GM06990 (cell line): ENCODE measurements around the gene LY9.
"Not testable (repeated sequence)": the region's sequence is repeated elsewhere in the genome, so short reads cannot be mapped to it uniquely, and the experiment has no call there.

Source experiments
- DNase-seq: peaks from one replicate; pipeline ENCODE4 v3.0.0-alpha.2; 2011; ENCODE audit not compliant: insufficient read length; ENCODE audit errors: extremely low read depth
- H3K27me3 ChIP-seq: replicated peaks from 2 replicates; pipeline ENCODE4 v1.6.0; 2011; ENCODE audit warnings: low read length; ENCODE audit not compliant: control insufficient read depth, insufficient read depth
- H3K36me3 ChIP-seq: 2 replicates; pipeline ENCODE4 v1.5.1; 2011; ENCODE audit warnings: low read length; ENCODE audit not compliant: control insufficient read depth, insufficient read depth
- H3K4me3 ChIP-seq: replicated peaks from 2 replicates; pipeline ENCODE4 v1.5.1; 2011; ENCODE audit warnings: low read depth, mild to moderate bottlenecking, control low read depth, low read length
- TF ChIP-seq, protein P1 (sequence below): IDR thresholded peaks from 2 replicates; pipeline ENCODE4 v1.5.1; 2011; ENCODE audit warnings: low read length, control low read depth, mild to moderate bottlenecking, inconsistent platforms; ENCODE audit not compliant: insufficient read depth, poor library complexity, severe bottlenecking

Gene LY9

DNA sequence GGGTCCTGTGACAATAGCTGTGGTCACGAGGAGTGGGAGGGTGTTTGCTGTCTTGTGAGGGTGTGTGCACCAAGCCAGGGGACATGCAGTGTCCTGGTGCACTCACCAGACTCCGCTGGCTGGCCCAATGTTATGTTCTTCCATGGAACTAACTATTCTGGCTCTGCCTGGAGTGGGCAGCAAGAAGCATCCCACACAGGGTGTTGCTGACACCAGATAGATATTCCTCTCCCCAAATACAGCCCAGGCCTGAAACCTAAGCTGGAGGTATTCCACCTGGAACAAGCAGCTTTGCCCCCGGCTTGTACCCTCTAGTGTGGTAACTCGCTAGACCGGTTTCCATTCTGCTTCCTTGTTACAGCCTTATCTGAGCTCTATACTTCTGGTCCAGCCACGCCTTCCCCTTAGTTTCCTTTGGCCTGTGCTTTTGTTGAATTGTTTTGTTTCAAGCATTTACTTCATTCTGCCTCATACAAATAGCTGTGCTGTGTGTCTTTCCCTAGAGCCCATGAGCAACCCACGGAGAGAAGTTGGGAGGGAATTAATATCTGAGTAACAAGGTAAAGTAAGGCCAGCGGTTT is 14.7 kb upstream of the LY9 start:
- TF ChIP-seq, protein P1, sequence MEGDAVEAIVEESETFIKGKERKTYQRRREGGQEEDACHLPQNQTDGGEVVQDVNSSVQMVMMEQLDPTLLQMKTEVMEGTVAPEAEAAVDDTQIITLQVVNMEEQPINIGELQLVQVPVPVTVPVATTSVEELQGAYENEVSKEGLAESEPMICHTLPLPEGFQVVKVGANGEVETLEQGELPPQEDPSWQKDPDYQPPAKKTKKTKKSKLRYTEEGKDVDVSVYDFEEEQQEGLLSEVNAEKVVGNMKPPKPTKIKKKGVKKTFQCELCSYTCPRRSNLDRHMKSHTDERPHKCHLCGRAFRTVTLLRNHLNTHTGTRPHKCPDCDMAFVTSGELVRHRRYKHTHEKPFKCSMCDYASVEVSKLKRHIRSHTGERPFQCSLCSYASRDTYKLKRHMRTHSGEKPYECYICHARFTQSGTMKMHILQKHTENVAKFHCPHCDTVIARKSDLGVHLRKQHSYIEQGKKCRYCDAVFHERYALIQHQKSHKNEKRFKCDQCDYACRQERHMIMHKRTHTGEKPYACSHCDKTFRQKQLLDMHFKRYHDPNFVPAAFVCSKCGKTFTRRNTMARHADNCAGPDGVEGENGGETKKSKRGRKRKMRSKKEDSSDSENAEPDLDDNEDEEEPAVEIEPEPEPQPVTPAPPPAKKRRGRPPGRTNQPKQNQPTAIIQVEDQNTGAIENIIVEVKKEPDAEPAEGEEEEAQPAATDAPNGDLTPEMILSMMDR = no peak
- H3K4me3 ChIP-seq = no peak overlapping the region

DNA sequence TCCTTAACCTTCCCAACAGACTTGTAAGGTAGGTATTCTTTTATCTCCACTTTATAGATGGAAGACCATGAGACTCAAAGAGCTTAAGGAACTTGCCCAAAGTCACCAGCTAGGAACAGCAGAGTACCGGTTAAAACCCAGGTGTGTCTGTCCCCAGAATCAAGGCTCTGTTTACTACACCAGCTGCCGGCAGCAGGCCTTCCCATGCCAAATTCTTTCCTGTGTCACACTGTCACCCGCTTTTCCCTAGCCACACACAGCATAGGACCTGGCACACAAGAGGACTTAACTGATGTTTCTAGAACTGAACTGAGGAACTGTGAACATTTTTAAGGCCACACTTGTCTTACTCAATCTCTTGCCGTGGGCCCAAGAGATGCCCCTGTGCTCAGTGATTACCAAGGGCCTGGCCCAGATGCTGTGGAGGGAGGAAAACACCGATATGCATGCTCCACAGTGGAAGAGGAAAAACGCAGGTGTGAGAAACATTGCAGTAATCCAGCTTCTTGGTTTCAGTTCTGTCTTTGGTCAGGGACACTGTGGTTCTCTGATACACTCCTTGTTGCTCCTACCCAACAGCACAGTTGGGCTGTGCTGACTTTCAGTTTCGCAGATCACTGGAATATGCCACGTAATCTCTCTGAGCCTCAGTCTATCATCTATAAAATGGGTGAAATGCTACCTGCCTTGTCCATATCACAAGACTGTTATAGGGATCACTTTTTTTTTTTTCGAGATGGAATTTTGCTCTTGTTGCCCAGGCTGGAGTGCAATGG is 13.9 kb upstream of the LY9 start:
- no peaks in the 10 kb centered on the region for H3K27me3 ChIP-seq
- TF ChIP-seq, protein P1 = no peak
- no peaks in the 10 kb centered on the region for H3K36me3 ChIP-seq
- H3K4me3 ChIP-seq = no peak overlapping the region
- DNase-seq = peak; percentile 68

More for the DNA sequence above, 14.7 kb upstream of the LY9 start:
- no peak for DNase-seq
- no peaks in the 10 kb centered on the region for H3K27me3 ChIP-seq
- no peaks in the 10 kb centered on the region for H3K36me3 ChIP-seq

DNA sequence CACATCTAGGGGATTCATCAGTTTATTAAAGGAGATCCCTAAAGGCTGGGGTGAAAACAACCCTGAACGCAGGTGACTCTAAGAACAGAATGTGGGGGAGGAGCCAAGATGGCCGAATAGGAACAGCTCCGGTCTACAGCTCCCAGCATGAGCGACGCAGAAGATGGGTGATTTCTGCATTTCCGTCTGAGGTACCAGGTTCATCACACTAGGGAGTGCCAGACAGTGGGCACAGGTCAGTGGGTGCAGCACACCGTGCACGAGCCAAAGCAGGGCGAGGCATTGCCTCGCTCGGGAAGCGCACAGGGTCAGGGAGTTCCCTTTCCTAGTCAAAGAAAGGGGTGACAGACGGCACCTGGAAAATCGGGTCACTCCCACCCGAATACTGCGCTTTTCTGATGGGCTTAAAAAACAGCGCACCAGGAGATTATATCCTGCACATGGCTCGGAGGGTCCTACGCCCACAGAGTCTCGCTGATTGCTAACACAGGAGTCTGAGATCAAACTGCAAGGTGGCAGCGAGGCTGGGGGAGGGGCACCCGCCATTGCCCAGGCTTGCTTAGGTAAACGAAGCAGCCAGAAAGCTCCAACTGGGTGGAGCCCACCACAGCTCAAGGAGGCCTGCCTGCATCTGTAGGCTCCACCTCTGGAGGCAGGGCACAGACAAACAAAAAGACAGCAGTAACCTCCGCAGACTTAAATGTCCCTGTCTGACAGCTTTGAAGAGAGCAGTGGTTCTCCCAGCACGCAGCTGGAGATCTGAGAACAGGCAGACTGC is 12.8 kb upstream of the LY9 start:
- DNase-seq, H3K27me3 ChIP-seq, H3K4me3 ChIP-seq, H3K36me3 ChIP-seq: not testable (repeated sequence)

DNA sequence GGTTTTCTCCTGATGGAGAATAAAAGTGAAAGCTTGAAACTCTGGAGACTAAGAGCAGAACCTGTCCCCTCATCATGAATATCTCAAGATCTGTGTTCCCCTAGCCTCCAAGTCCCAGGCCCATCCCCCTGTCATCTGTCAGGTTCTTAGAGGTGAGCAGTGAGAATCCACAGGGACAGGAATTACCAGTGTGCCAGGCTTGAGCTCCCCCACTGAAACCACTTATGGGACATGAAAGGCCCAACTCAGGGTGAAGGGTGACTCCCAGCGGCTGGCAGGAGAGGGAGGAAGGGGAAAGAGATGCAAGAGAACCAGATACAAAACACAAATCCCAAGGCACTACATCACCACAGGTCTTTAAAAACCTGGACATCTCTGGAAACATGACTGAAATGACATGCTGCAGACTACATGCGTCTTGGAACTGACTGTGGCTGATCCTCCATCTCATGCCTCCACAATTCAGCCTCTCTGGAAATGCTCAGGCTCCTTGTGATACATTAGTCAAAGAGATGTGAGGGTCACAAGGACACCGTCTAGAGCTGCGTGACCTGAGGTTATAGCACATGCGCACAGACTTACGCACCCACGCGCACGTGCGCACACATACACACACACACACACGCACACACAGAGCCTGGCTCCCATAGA is 6.8 kb upstream of the LY9 start:
- Histone ChIP-seq H3K27me3 (no peaks in the 10 kb centered on the region), H3K4me3 (peak overlapping the region; percentile 8), H3K36me3 (no peaks in the 10 kb centered on the region)
- DNase-seq = no peak
- TF ChIP-seq, protein P1 = no peak

DNA sequence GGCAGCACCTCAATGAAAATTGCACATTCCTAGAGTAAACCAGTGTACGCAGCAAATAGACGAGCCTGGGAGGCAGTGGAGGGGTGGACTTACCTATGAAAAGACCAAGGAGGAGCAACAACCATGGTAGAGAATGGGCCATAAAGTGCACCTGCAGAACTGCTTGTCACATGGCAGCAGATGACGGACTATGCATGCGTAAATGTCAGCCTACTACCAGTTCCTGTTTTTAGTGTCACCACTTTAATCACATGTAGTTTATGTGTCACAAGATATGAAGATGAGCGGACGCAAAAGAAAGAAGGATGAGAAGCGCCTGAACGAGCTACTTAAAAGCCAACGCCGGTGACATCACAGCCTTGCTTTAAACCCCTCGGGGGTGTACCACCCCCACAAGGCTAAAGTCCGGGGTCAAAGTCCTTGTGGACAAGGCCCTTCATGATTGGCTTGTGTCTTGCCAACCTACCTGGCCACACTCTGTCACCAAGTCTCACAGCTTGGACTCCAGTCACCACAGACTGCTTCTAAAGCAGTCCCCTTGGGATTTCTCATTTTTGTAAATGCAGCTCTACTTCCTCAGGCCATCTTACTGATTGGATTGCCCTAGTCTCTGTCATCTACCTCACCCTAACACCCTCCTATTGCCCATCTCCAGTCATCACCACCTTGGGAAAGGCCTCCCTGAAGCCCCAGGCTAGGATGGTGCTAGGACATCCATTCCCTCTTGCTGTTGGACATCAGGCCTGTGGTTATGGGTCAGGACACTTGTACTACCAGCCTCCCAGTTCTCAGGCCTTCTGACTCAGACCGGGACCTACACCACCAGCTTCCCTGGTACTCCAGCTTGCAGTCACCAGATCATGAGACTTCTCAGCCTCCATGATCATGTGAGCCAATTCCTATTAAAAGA is 6.0 kb upstream of the LY9 start:
- TF ChIP-seq, protein P1 = no peak
- Histone ChIP-seq H3K36me3 (no peaks in the 10 kb centered on the region), H3K27me3 (no peaks in the 10 kb centered on the region), H3K4me3 (no peak overlapping the region)
- peak; percentile 82 for DNase-seq
